K562 (cell line): ENCODE results near the gene ADORA1. TPM values are rescaled to one million over a fixed set of nuclear protein-coding genes. Genes with fewer than 3 reads are reported as not detected.

Source experiments
- GTF2A2 ChIP-seq: IDR thresholded peaks from 2 replicates; pipeline ENCODE4 v1.6.1; 2016; ENCODE audit warnings: mild to moderate bottlenecking, missing genetic modification characterization, missing compliant biosample characterization
- HNRNPUL1 ChIP-seq: fragments of 200-400 bp; formaldehyde crosslinking; IDR thresholded peaks from 2 replicates; pipeline ENCODE4 v1.6.1; 2017; ENCODE audit warnings: low read length
- MLX ChIP-seq, 2 experiments: fragments of 450-650 bp in 1 of 2; sonication (generic) in 1 of 2; formaldehyde crosslinking; conservative IDR thresholded peaks; 2 replicates each; pipeline versions ENCODE4 v1.4.0 to v1.8.1; 2020 to 2022; ENCODE audit warnings: mild to moderate bottlenecking in 1 of 2, missing genetic modification reagents in 1 of 2
- PBX2 ChIP-seq, 2 experiments: IDR thresholded peaks in 1 of 2; conservative IDR thresholded peaks in 1 of 2; 2 replicates each; pipeline ENCODE4 v1.6.1; 2016; ENCODE audit warnings: low read depth in 2 of 2, mild to moderate bottlenecking in 1 of 2, missing compliant biosample characterization in 1 of 2, missing genetic modification characterization in 1 of 2, moderate library complexity in 1 of 2
- TAF7 ChIP-seq: fragments of 450-650 bp; IDR thresholded peaks from 2 replicates; pipeline ENCODE4 v1.6.1; 2016; ENCODE audit warnings: missing genetic modification characterization, missing compliant biosample characterization
- ZBTB7A ChIP-seq: IDR thresholded peaks from 2 replicates; pipeline ENCODE4 v1.6.1; 2011; ENCODE audit warnings: low read depth, mild to moderate bottlenecking, low read length, moderate library complexity, borderline replicate concordance; ENCODE audit not compliant: control insufficient read depth
- polyA plus RNA-seq, 8 experiments: library from polyadenylated mRNA; depleted of rRNA in 4 of 8; stranded (reverse) in 5 of 8; unstranded in 3 of 8; fragments of >200 nt; fragmentation: Nextera tagmentation in 2 of 8; fragmentation: Illumina TruSeq in 1 of 8; extraction: Ambion mirVana in 2 of 8; extraction: Trizol in 1 of 8; gene quantifications; 2 replicates each; pipeline versions ENCODE4 v1.2.1 to v1.2.3, GENCODE V29; 2011 to 2014; ENCODE audit warnings: inconsistent platforms in 1 of 8, missing spikeins in 1 of 8
- total RNA-seq, 7 experiments: library from RNA; depleted of rRNA in 6 of 7; stranded (reverse); fragments of >200 nt in 6 of 7; fragmentation: Illumina TruSeq in 2 of 7; extraction: Trizol in 2 of 7; gene quantifications; 2 replicates each; pipeline versions ENCODE4 v1.2.1 to v1.2.3, GENCODE V29; 2011 to 2021; ENCODE audit warnings: low replicate concordance in 1 of 7

The ADORA1 gene
- total and polyA plus RNA-seq, 9 of the 15 experiments (the other 6 are each of a cell fraction or from before 2014, with no cell fraction given): not detected

GRCh38 chr1:203098914-203099520, 28.5 kb upstream of the ADORA1 start (continued):
- no peak for TF ChIP-seq PBX2 (CRISPR knock-in tag; IDR thresholded peaks at IDR 0.05; ENCODE audit: low read depth)
- TF ChIP-seq PBX2 (tag; conservative IDR thresholded peaks at IDR 0.05; ENCODE audit: low read depth): no peak
- no peak for TF ChIP-seq MLX (CRISPR knock-in tag; conservative IDR thresholded peaks at IDR 0.05)
- TF ChIP-seq TAF7 (tag): no peak
- TF ChIP-seq HNRNPUL1: no peak
- no peak for TF ChIP-seq GTF2A2 (tag)
- TF ChIP-seq ZBTB7A: no peak
